HL-60/S4 (cell line): ENCODE results near the gene RO60.

ENCODE experiments used
- in situ Hi-C: fragments of 300-500 bp; cut with MboI; formaldehyde crosslinking; loops from 2 replicates; pipeline ENCODE4 v1.14.3; 2022; ENCODE audit warnings: low sequenced_read_pairs

Gene RO60

GRCh38 chr1:193104907-193105820 is 45.8 kb downstream of the RO60 start, which contains the start of gene GLRX2:
Gene GLRX2, minus strand, starts transcription at chr1:193105414. Its CDS starts 32 bp downstream, at chr1:193105382.
- in situ Hi-C loops = no loop called here

- in situ Hi-C loops = no loop called here
Observed at GRCh38 chr1:193105821-193106177, 46.4 kb downstream of the RO60 start.

- in situ Hi-C loops = no loop called here
Observed at GRCh38 chr1:193108471-193108870, 49.1 kb downstream of the RO60 start.
